NCI-H460 (cell line): ENCODE measurements around the gene SFXN5. TPM values are rescaled to one million over a fixed set of nuclear protein-coding genes. Genes with fewer than 3 reads are reported as not detected.

ENCODE experiments used
- DNase-seq: peaks from one replicate; pipeline ENCODE4 v3.0.0-alpha.2; 2016; ENCODE audit warnings: low read depth; ENCODE audit errors: extremely low read depth
- total RNA-seq: library from RNA; depleted of rRNA; stranded (reverse); fragments of >200 nt; shearing (Covaris generic); gene quantifications from 2 replicates; pipeline ENCODE4 v1.2.3, GENCODE V29; 2014

SFXN5 gene
- total RNA-seq, 1 experiment from 2014 or later, result 13.4 TPM

GRCh38 chr2:72945450-72946019, 126.0 kb downstream of the SFXN5 start:
- DNase-seq, result no peak

- DNase-seq, result no peak
Measured at GRCh38 chr2:72944804-72945449, 126.6 kb downstream of the SFXN5 start.

GRCh38 chr2:72943540-72944395, 127.7 kb downstream of the SFXN5 start:
- DNase-seq, result no peak

- no peak for DNase-seq
Measured at GRCh38 chr2:72942881-72943418, 128.6 kb downstream of the SFXN5 start.

- DNase-seq, result no peak
Measured at GRCh38 chr2:72942293-72942692, 129.2 kb downstream of the SFXN5 start.

GRCh38 chr2:72940786-72941185, 130.7 kb downstream of the SFXN5 start:
- no peak for DNase-seq

- DNase-seq, result no peak
Measured at GRCh38 chr2:72940361-72940760, 131.2 kb downstream of the SFXN5 start.

- no peak for DNase-seq
Measured at GRCh38 chr2:72938455-72938854, 133.1 kb downstream of the SFXN5 start.

- no peak for DNase-seq
Measured at GRCh38 chr2:72937356-72937669, 134.2 kb downstream of the SFXN5 start.

GRCh38 chr2:72936660-72937355, 134.7 kb downstream of the SFXN5 start:
- no peak for DNase-seq

- DNase-seq, result no peak
Measured at GRCh38 chr2:72935611-72935957, 135.9 kb downstream of the SFXN5 start.

GRCh38 chr2:72934683-72935610, 136.6 kb downstream of the SFXN5 start:
- DNase-seq, result no peak

- DNase-seq, result no peak
Measured at GRCh38 chr2:72933646-72934151, 137.8 kb downstream of the SFXN5 start.

- DNase-seq, result no peak
Measured at GRCh38 chr2:72933207-72933606, 138.3 kb downstream of the SFXN5 start.

GRCh38 chr2:72932805-72933204, 138.7 kb downstream of the SFXN5 start:
- DNase-seq, result no peak

- no peak for DNase-seq
Measured at GRCh38 chr2:72932045-72932740, 139.3 kb downstream of the SFXN5 start.

GRCh38 chr2:72931280-72931910, 140.1 kb downstream of the SFXN5 start:
- no peak for DNase-seq

GRCh38 chr2:72929010-72929409, 142.5 kb downstream of the SFXN5 start:
- DNase-seq, result no peak
